ENCODE results near the gene PTPRA.

Gene PTPRA

DNA sequence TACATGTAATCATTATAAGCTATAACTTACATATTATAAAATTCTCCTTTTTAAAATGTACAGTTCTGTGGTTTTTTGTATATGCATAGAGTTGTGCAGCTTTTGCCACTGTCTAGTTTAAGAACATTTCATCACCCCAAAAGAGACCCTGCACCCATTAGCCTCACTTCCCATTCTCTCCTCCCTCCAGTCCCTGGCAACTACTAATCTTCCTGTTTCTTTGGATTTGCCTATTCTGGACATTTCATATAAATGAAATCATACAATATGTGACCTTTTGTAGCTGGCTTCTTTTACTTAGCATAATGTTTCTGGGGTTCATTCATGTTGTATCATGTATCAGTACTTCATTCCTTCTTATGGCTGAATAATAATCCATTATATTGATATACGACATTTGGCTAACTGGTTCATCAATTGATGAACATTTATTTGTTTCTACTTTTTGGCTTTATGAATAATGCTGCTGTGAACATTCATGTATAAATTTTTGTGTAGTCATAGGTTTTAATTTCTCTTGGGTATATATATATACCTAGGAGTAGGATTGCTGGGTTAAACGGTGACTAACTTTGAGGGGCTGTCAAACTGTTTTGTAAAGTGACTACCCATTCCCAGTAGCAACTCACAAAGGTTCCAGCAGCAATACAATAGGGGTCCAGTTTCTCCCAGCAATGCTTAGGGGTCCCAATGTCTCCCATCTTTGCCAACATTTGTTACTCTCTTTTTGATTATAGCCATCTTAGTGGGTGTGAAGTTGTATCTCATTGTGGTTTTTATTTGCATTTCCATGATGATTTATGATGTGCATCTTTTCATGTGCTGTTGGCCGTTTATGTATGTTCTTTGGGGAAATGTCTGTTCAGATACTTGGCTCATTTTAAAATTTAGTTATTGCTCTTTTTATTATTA is 10.7 kb downstream of the PTPRA start:
- Histone ChIP-seq H3K4me3 (replicated peaks; ENCODE audit: insufficient read depth, low read length) (no peak overlapping the region), H3K27me3 (ENCODE audit: insufficient read depth, poor library complexity, severe bottlenecking) (no peaks in the 10 kb centered on the region), H3K27ac (replicated peaks) (no peak overlapping the region)
- TF ChIP-seq GABPA (IDR thresholded peaks at IDR 0.05; ENCODE audit: low read depth) = no peak
- TF ChIP-seq, protein P1, sequence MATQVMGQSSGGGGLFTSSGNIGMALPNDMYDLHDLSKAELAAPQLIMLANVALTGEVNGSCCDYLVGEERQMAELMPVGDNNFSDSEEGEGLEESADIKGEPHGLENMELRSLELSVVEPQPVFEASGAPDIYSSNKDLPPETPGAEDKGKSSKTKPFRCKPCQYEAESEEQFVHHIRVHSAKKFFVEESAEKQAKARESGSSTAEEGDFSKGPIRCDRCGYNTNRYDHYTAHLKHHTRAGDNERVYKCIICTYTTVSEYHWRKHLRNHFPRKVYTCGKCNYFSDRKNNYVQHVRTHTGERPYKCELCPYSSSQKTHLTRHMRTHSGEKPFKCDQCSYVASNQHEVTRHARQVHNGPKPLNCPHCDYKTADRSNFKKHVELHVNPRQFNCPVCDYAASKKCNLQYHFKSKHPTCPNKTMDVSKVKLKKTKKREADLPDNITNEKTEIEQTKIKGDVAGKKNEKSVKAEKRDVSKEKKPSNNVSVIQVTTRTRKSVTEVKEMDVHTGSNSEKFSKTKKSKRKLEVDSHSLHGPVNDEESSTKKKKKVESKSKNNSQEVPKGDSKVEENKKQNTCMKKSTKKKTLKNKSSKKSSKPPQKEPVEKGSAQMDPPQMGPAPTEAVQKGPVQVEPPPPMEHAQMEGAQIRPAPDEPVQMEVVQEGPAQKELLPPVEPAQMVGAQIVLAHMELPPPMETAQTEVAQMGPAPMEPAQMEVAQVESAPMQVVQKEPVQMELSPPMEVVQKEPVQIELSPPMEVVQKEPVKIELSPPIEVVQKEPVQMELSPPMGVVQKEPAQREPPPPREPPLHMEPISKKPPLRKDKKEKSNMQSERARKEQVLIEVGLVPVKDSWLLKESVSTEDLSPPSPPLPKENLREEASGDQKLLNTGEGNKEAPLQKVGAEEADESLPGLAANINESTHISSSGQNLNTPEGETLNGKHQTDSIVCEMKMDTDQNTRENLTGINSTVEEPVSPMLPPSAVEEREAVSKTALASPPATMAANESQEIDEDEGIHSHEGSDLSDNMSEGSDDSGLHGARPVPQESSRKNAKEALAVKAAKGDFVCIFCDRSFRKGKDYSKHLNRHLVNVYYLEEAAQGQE (IDR thresholded peaks at IDR 0.05; ENCODE audit: insufficient replicate concordance, low read depth) = no peak
- TF ChIP-seq, protein P2, sequence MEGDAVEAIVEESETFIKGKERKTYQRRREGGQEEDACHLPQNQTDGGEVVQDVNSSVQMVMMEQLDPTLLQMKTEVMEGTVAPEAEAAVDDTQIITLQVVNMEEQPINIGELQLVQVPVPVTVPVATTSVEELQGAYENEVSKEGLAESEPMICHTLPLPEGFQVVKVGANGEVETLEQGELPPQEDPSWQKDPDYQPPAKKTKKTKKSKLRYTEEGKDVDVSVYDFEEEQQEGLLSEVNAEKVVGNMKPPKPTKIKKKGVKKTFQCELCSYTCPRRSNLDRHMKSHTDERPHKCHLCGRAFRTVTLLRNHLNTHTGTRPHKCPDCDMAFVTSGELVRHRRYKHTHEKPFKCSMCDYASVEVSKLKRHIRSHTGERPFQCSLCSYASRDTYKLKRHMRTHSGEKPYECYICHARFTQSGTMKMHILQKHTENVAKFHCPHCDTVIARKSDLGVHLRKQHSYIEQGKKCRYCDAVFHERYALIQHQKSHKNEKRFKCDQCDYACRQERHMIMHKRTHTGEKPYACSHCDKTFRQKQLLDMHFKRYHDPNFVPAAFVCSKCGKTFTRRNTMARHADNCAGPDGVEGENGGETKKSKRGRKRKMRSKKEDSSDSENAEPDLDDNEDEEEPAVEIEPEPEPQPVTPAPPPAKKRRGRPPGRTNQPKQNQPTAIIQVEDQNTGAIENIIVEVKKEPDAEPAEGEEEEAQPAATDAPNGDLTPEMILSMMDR (IDR thresholded peaks at IDR 0.05; ENCODE audit: insufficient read depth, low read length) = no peak
- DNase-seq (ENCODE audit: low read depth in 1 of 2, low spot score in 1 of 2) = no peak

DNA sequence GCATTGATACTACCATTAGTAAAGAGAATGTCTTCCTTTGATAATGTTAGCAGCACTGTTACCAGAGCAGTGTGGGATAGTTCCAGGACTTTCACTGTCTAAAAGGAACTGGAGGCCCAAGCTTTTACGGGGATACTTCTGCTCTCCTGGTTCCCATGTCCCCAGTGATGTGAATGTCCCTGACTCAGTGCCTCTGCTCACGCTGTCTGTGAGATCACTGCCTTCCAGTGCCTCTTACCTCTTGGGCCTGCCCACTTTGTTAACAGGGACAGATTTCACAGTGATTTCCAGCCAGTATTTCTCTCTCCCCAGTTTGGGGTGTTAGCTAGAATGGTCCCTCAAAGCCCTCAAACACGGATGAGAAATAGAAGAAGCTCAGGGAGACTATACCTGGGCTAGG is 14.4 kb downstream of the PTPRA start:
- TF ChIP-seq, protein P2 (IDR thresholded peaks at IDR 0.05; ENCODE audit: insufficient read depth, low read length) = no peak
- TF ChIP-seq, protein P1 (IDR thresholded peaks at IDR 0.05; ENCODE audit: insufficient replicate concordance, low read depth) = no peak
- no peak for TF ChIP-seq SPI1 (IDR thresholded peaks at IDR 0.05; ENCODE audit: borderline replicate concordance, low read depth)
- no peak for TF ChIP-seq POLR2AphosphoS5 (IDR thresholded peaks at IDR 0.05; ENCODE audit: low read depth)
- TF ChIP-seq GABPA (IDR thresholded peaks at IDR 0.05; ENCODE audit: low read depth) = no peak
- H3K27me3 ChIP-seq (ENCODE audit: insufficient read depth, poor library complexity, severe bottlenecking) = no peaks in the 10 kb centered on the region
- H3K4me3 ChIP-seq (replicated peaks; ENCODE audit: insufficient read depth, low read length) = no peak overlapping the region
- DNase-seq (ENCODE audit: low read depth in 1 of 2, low spot score in 1 of 2) = no peak
- H3K27ac ChIP-seq (replicated peaks) = no peak overlapping the region

DNA sequence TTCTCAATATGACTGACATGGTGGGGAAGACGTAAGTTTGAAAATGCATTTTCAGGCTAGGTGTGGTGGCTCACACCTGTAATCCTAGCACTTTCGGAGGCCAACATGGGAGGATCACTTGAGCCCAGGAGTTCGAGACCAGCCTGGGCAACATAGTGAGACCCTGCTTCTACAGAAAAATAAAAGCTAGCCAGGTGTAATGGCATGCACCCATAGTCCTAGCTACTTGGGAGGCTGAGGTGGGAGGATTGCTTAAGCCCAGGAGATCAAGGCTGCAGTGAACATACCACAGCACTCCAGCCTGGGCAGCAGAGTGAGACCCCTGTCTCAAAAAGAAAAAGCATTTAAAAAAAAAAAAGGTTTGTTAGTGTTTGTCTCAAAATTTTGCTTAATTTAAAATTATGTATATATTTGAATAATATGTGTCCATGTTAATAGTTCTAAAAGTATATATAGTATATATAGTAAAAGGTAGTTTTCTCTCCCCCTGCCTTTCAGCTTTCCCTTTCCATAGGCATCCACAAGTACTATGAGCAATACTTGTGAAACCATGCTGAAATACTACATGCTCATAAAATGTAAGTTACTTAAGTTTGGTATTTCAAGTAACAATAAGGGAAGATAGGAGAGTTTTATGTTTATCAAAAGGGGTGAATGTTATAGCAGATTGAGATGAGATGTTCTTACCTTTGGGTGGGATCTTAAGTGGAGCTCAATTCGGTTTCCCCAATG is 15.1 kb downstream of the PTPRA start:
- no peak for TF ChIP-seq GABPA (IDR thresholded peaks at IDR 0.05; ENCODE audit: low read depth)
- no peak for TF ChIP-seq SPI1 (IDR thresholded peaks at IDR 0.05; ENCODE audit: borderline replicate concordance, low read depth)
- TF ChIP-seq, protein P2 (IDR thresholded peaks at IDR 0.05; ENCODE audit: insufficient read depth, low read length) = no peak

More for the DNA sequence above, 15.1 kb downstream of the PTPRA start:
- Histone ChIP-seq H3K4me3 (replicated peaks; ENCODE audit: insufficient read depth, low read length) (no peak overlapping the region), H3K27ac (replicated peaks) (no peak overlapping the region), H3K27me3 (ENCODE audit: insufficient read depth, poor library complexity, severe bottlenecking) (no peaks in the 10 kb centered on the region)
- no peak for DNase-seq (ENCODE audit: low read depth in 1 of 2, low spot score in 1 of 2)
